HG02642 (cell line): ENCODE data around the gene VAT1.
A peak's percentile ranks its signal among the peaks of the same experiment; 100 is the strongest.
"Not testable (repeated sequence)": the region's sequence is repeated elsewhere in the genome, so short reads cannot be mapped to it uniquely, and the experiment has no call there.

Experiments used
- ATAC-seq: cut with Tn5 transposase; IDR thresholded peaks from one replicate; pipeline ENCODE4 v1.9.1; 2021; ENCODE audit warnings: mild to moderate bottlenecking; ENCODE audit not compliant: unreplicated experiment, poor library complexity

The VAT1 gene

GRCh38 chr17:42979511-42980273, 42.5 kb downstream of the VAT1 start, which contains the start of gene PTGES3L:
PTGES3L (minus strand) TSS chr17:42980080; CDS start chr17:42980053, 27 bp downstream.
- peak; percentile 34 for ATAC-seq

- not testable (repeated sequence) for ATAC-seq
Observed at GRCh38 chr17:42975701-42976100, 46.5 kb downstream of the VAT1 start.

- ATAC-seq, result no peak
Observed at GRCh38 chr17:42975265-42975664, 46.9 kb downstream of the VAT1 start.

GRCh38 chr17:42973323-42973722, 48.9 kb downstream of the VAT1 start:
- ATAC-seq, result not testable (repeated sequence)

- no peak for ATAC-seq
Observed at GRCh38 chr17:42971589-42971988, 50.6 kb downstream of the VAT1 start.

- no peak for ATAC-seq
Observed at GRCh38 chr17:42969001-42969581, 53.1 kb downstream of the VAT1 start.

- no peak for ATAC-seq
Observed at GRCh38 chr17:42967925-42968324, 54.3 kb downstream of the VAT1 start.
